Gastroesophageal sphincter (tissue), 4 donors: ENCODE data around the gene IQSEC3. TPM values are rescaled to one million over a fixed set of nuclear protein-coding genes. Genes with fewer than 3 reads are reported as not detected.

Experiments
- ATAC-seq: fragments of 150-250 bp; one replicate; pipeline ENCODE4 v1.9.1; 2016; ENCODE audit warnings: mild to moderate bottlenecking, moderate library complexity
- H3K27ac ChIP-seq, 4 donors: fragments of 200-600 bp; sonication (generic) in 3 of 4; 1 replicate in 3 of 4; 2 replicates in 1 of 4; pipeline ENCODE4 v1.5.1; 2016 to 2019
- H3K27me3 ChIP-seq: fragments of 200-600 bp; sonication (generic); one replicate; pipeline ENCODE4 v1.5.1; 2019
- H3K36me3 ChIP-seq, 2 donors: fragments of 200-600 bp; sonication (generic); one replicate each; pipeline ENCODE4 v1.5.1; 2019; ENCODE audit warnings: control low read depth in 1 of 2
- H3K4me1 ChIP-seq, 3 donors: fragments of 200-600 bp; sonication (generic); 1 replicate in 2 of 3; 2 replicates in 1 of 3; pipeline ENCODE4 v1.5.1; 2016 to 2019; ENCODE audit warnings: control low read depth in 2 of 3
- H3K4me3 ChIP-seq, 2 donors: fragments of 200-600 bp; sonication (generic); one replicate each; pipeline ENCODE4 v1.5.1; 2019; ENCODE audit warnings: mild to moderate bottlenecking in 1 of 2, moderate library complexity in 1 of 2
- H3K9me3 ChIP-seq, 3 donors: fragments of 200-600 bp; sonication (generic); one replicate each; pipeline ENCODE4 v1.5.1; 2017 to 2019; ENCODE audit warnings: control low read depth in 2 of 3
- EP300 ChIP-seq: sonication (generic); formaldehyde crosslinking; IDR thresholded peaks from one replicate; pipeline ENCODE4 v1.6.1; 2017; ENCODE audit warnings: antibody characterized with exemption, mild to moderate bottlenecking
- POLR2A ChIP-seq, 2 donors: fragments of 450-650 bp; IDR thresholded peaks; one replicate each; pipeline ENCODE4 v1.6.1; 2017; ENCODE audit warnings: antibody characterized with exemption in 2 of 2, mild to moderate bottlenecking in 2 of 2, moderate library complexity in 1 of 2
- POLR2AphosphoS5 ChIP-seq: sonication (generic); formaldehyde crosslinking; IDR thresholded peaks from one replicate; pipeline ENCODE4 v1.6.1; 2017; ENCODE audit warnings: antibody characterized with exemption
- WGBS, 2 donors: methylation state at CpG; one replicate each; pipeline ENCODE4 v1.1.5; 2018; ENCODE audit warnings: low coverage in 1 of 2; 5-methylcytosine and 5-hydroxymethylcytosine counted together
- total RNA-seq, 4 donors: library from RNA; depleted of rRNA; stranded (reverse); fragments of >200 nt; gene quantifications; one replicate each; pipeline ENCODE4 v1.1.0, GENCODE V29; 2016
- TF ChIP-seq, protein P1 (sequence below), 4 experiments: fragments of 200-600 bp in 2 of 4; fragments of 450-650 bp in 2 of 4; sonication (generic) in 1 of 4; IDR thresholded peaks; one replicate each; pipeline ENCODE4 v1.5.1; 2017 to 2019; ENCODE audit warnings: antibody characterized with exemption in 4 of 4, mild to moderate bottlenecking in 2 of 4, moderate library complexity in 2 of 4

Gene IQSEC3
- total RNA-seq, 4 donors from 2014 or later, result 0.07 to 2.4 (median 0.57) TPM

DNA sequence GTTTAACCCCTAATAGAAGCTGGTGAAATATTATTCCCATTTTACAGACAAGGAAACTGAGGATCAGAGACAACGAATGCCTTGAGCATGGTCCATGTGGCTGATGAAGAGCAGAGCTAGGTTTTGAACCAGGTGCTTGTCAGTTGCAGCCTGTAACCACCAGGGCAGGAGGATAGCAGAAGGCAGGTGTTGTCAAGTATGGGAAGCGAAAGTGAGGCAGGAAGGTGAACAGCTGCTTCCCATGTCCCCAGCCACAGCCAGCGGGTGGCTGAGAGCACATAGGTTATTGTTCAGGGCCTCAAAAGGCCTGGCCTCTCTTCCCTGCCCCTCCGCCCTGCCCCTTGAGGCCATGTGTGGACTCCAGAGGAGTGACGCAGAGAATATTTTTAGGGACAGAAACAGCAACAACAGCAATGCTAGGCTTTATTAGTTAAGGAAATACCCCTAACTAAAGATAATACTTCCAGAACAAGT, 39.6 kb downstream of the IQSEC3 start:
- 62 to 90% methylated on average over 3 to 5 of the region's 5 CpGs for WGBS, 2 donors
- H3K4me3 ChIP-seq, result no peak overlapping the region
- no peak for ATAC-seq
- H3K27me3 ChIP-seq, result peaks cover 60% of the 10 kb centered on the region
- H3K9me3 ChIP-seq, result no peaks in the 10 kb centered on the region
- no peak overlapping the region for H3K27ac ChIP-seq
- peaks cover 0 to 6% (median 0%) of the 10 kb centered on the region in 3 donors for H3K4me1 ChIP-seq
- H3K36me3 ChIP-seq, result no peaks in the 10 kb centered on the region
- no peak for TF ChIP-seq EP300
- TF ChIP-seq, protein P1, sequence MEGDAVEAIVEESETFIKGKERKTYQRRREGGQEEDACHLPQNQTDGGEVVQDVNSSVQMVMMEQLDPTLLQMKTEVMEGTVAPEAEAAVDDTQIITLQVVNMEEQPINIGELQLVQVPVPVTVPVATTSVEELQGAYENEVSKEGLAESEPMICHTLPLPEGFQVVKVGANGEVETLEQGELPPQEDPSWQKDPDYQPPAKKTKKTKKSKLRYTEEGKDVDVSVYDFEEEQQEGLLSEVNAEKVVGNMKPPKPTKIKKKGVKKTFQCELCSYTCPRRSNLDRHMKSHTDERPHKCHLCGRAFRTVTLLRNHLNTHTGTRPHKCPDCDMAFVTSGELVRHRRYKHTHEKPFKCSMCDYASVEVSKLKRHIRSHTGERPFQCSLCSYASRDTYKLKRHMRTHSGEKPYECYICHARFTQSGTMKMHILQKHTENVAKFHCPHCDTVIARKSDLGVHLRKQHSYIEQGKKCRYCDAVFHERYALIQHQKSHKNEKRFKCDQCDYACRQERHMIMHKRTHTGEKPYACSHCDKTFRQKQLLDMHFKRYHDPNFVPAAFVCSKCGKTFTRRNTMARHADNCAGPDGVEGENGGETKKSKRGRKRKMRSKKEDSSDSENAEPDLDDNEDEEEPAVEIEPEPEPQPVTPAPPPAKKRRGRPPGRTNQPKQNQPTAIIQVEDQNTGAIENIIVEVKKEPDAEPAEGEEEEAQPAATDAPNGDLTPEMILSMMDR (IDR thresholded peaks at IDR 0.05), result no peak
- TF ChIP-seq POLR2AphosphoS5, result no peak
- no peak for TF ChIP-seq POLR2A (IDR thresholded peaks at IDR 0.05)

DNA sequence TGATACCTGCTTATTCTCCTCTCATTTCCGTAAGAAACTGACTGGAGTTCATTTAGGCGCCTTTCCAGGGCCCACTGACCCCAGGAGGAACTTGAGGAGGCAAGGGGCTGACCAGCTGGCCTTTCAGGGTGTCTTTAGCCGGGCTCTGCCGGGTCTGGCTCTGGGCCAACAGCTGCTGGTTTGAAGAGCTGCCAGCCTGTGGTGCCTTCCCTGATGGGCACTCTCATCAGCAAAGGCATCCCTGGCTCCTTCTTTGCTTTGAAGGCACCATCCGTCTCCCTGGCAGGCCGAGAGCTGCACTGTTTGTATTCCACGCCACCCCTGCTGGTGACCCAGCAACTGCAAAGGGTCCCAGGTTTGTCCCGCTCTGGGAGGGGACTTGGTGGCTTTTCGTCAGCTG, 42.0 kb downstream of the IQSEC3 start:
- TF ChIP-seq, protein P1 (IDR thresholded peaks at IDR 0.05), result no peak
- TF ChIP-seq POLR2A (IDR thresholded peaks at IDR 0.05) (no peak), EP300 (no peak), POLR2AphosphoS5 (no peak)
- ATAC-seq, result no peak
- Histone ChIP-seq H3K9me3 (no peaks in the 10 kb centered on the region), H3K27me3 (peaks cover 53% of the 10 kb centered on the region), H3K36me3 (no peaks in the 10 kb centered on the region), H3K4me3 (no peak overlapping the region), H3K4me1 (peaks cover 0 to 6% (median 0%) of the 10 kb centered on the region in 3 donors), H3K27ac (no peak overlapping the region)
- 21 to 66% methylated on average over 4 to 5 of the region's 9 CpGs for WGBS, 2 donors

DNA sequence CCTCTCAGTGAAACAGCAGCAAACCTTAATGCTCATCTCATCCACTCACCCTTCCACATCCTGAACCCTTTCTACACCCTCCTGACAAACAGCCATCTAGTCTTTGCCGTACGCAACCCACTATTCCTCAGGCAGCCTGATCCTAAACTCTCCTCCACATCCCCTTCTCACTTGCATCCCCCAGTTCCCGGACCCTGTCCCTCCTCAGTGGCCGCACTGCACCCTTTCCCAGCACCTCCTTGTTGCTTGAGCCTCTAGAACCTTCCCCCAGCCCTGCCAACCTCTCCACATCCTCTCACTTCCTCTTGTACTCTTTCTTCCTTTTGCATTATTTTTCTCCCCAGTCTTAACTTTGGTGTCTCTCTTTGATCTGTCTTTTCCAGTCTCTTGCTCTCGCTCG, 42.9 kb downstream of the IQSEC3 start:
- H3K4me3 ChIP-seq, result no peak overlapping the region
- no peak overlapping the region for H3K27ac ChIP-seq
- 49 to 59% methylated on average over 6 of the region's 6 CpGs for WGBS, 2 donors
- no peak for ATAC-seq
- no peak for TF ChIP-seq EP300
- TF ChIP-seq, protein P1 (IDR thresholded peaks at IDR 0.05), result no peak
- no peak for TF ChIP-seq POLR2AphosphoS5
- no peak for TF ChIP-seq POLR2A (IDR thresholded peaks at IDR 0.05)
- peaks cover 0 to 5% (median 0%) of the 10 kb centered on the region in 3 donors for H3K4me1 ChIP-seq
- H3K27me3 ChIP-seq, result peaks cover 52% of the 10 kb centered on the region
- no peaks in the 10 kb centered on the region for H3K36me3 ChIP-seq
- H3K9me3 ChIP-seq, result no peaks in the 10 kb centered on the region

DNA sequence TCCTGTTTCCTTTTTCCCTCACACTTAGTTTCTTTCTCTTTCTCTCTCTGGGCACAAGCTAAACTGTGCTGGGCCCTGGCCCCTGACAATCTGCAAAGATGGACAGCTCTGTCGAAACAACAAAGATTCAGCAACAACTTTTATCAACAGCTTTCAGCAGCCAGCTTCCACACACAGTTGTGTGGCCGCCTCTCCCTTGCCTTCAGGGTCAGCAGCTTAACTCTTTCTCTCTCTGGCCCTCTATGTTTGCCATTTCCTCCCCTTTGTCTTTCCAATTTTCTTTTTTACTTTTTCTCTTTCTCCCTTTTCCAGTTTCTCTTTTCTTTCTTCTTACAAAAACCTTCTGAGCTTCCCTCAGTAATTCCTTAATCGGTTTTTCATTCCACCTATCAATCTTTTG, 43.3 kb downstream of the IQSEC3 start:
- H3K27ac ChIP-seq, result no peak overlapping the region
- H3K9me3 ChIP-seq, result no peaks in the 10 kb centered on the region
- 45 to 77% methylated on average over 3 of the region's 3 CpGs for WGBS, 2 donors

More for the DNA sequence above, 43.3 kb downstream of the IQSEC3 start:
- Histone ChIP-seq H3K4me3 (no peak overlapping the region), H3K27me3 (peaks cover 52% of the 10 kb centered on the region), H3K4me1 (peaks cover 0 to under 1% (median 0%) of the 10 kb centered on the region in 3 donors), H3K36me3 (no peaks in the 10 kb centered on the region)
- TF ChIP-seq, protein P1 (IDR thresholded peaks at IDR 0.05), result no peak
- no peak for TF ChIP-seq POLR2AphosphoS5
- TF ChIP-seq EP300, result no peak
- TF ChIP-seq POLR2A (IDR thresholded peaks at IDR 0.05), result no peak
- no peak for ATAC-seq
